K562 (cell line): ENCODE data around the gene KRT82. TPM values are rescaled to one million over a fixed set of nuclear protein-coding genes. Genes with fewer than 3 reads are reported as not detected.

ENCODE experiments used
- ATAC-seq: fragments of 200-7000 bp; cut with Tn5 transposase; 3 replicates; pipeline ENCODE4 v1.9.1; 2020; ENCODE audit warnings: moderate library complexity
- BruUV-seq: library from RNA; stranded (reverse); fragments of 400-500 nt; replicated peaks from 2 replicates; lab custom pipeline; 2021; lab: Mats Ljungman, UMichigan
- CTCF ChIA-PET: fragments of 300-600 bp; formaldehyde crosslinking; extraction: SDS; loops from one replicate; lab custom pipeline; 2021; ENCODE audit warnings: low intra/inter-chr PET ratio; lab: Yijun Ruan, JAX
- POLR2A ChIA-PET: fragments of 300-600, 350-650 bp; sonication (Branson Sonifier 250); formaldehyde crosslinking; extraction: SDS; loops from one replicate; lab custom pipeline; 2021; ENCODE audit warnings: antibody characterized with exemption, inconsistent platforms; lab: Yijun Ruan, JAX
- DNase-seq, 4 experiments: peaks; one replicate each; pipeline versions ENCODE4 v3.0.0 to v3.0.0-alpha.2; 2011 to 2018; ENCODE audit warnings: low spot score in 3 of 4, mixed read lengths in 3 of 4; ENCODE audit errors: extremely low read depth in 1 of 4
- FAIRE-seq: peaks from 2 replicates; lab custom pipeline; 2011; peaks lifted over from hg19 to GRCh38; lab: Jason Lieb, UNC
- H2AFZ ChIP-seq: 2 replicates; pipeline ENCODE4 v1.6.0; 2011; ENCODE audit warnings: low read depth, low read length, control low read depth, inconsistent platforms
- H3K27ac ChIP-seq: fragments of 200-600 bp; 3 replicates; pipeline ENCODE4 v1.8.0; 2011; ENCODE audit warnings: low read depth, mild to moderate bottlenecking, control low read depth, inconsistent platforms, low read length, moderate library complexity, mixed read lengths; ENCODE audit errors: extremely low read depth
- H3K27me3 ChIP-seq, 2 experiments: fragments of 300-600 bp in 1 of 2; 2 replicates in 1 of 2; 3 replicates in 1 of 2; pipeline versions ENCODE4 v1.6.0 to v1.8.0; 2011; ENCODE audit warnings: inconsistent platforms in 2 of 2, low read length in 2 of 2, mild to moderate bottlenecking in 1 of 2, mixed read lengths in 1 of 2, moderate library complexity in 1 of 2; ENCODE audit not compliant: control insufficient read depth in 2 of 2, insufficient read depth in 2 of 2
- H3K36me3 ChIP-seq: fragments of 300-600 bp; 3 replicates; pipeline ENCODE4 v1.8.0; 2011; ENCODE audit warnings: mild to moderate bottlenecking, low read length, inconsistent platforms; ENCODE audit not compliant: control insufficient read depth, insufficient read depth
- H3K4me1 ChIP-seq, 2 experiments: fragments of 200-600 bp in 1 of 2; replicated peaks in 1 of 2; 2 replicates in 1 of 2; 3 replicates in 1 of 2; pipeline versions ENCODE4 v1.5.1 to v1.8.0; 2011; ENCODE audit warnings: inconsistent platforms in 2 of 2, low read length in 2 of 2, mild to moderate bottlenecking in 1 of 2, mixed read lengths in 1 of 2, moderate library complexity in 1 of 2; ENCODE audit not compliant: control insufficient read depth in 2 of 2, insufficient read depth in 2 of 2
- H3K4me2 ChIP-seq: 2 replicates; pipeline ENCODE4 v1.6.1; 2011; ENCODE audit warnings: low read length, control low read depth, inconsistent platforms, mixed read lengths; ENCODE audit not compliant: insufficient read depth
- H3K4me3 ChIP-seq: fragments of 200-600 bp; sonication (generic), shearing (Covaris generic); 2 replicates; pipeline ENCODE4 v1.5.1; 2016; ENCODE audit warnings: control low read depth, inconsistent platforms
- H3K79me2 ChIP-seq: fragments of 200-600 bp; 3 replicates; pipeline ENCODE4 v1.8.0; 2011; ENCODE audit warnings: low read length, inconsistent platforms; ENCODE audit not compliant: control insufficient read depth, insufficient read depth
- H3K9ac ChIP-seq, 2 experiments: 2 replicates each; pipeline versions ENCODE4 v1.6.0 to v1.6.1; 2011; ENCODE audit warnings: low read depth in 2 of 2, low read length in 2 of 2, control low read depth in 1 of 2, inconsistent platforms in 1 of 2, mild to moderate bottlenecking in 1 of 2, mixed read lengths in 1 of 2; ENCODE audit not compliant: insufficient read depth in 1 of 2
- H3K9me1 ChIP-seq: one replicate; pipeline ENCODE4 v1.6.0; 2011; ENCODE audit warnings: inconsistent platforms, mild to moderate bottlenecking, low read length, moderate library complexity; ENCODE audit not compliant: control insufficient read depth, insufficient read depth
- H3K9me3 ChIP-seq: replicated peaks from 2 replicates; pipeline ENCODE4 v1.5.1; 2011; ENCODE audit warnings: low read depth, low read length, inconsistent platforms; ENCODE audit not compliant: control insufficient read depth, insufficient read depth
- H4K20me1 ChIP-seq: replicated peaks from 2 replicates; pipeline ENCODE4 v1.6.1; 2011; ENCODE audit warnings: low read length, inconsistent platforms, mixed read lengths; ENCODE audit not compliant: control insufficient read depth, insufficient read depth
- BRF1 ChIP-seq: IDR thresholded peaks from 3 replicates; pipeline ENCODE4 v1.6.1; 2011; ENCODE audit warnings: borderline replicate concordance, mild to moderate bottlenecking; ENCODE audit not compliant: insufficient read length; ENCODE audit errors: extremely low read depth
- E2F4 ChIP-seq: sonication (generic); formaldehyde crosslinking; IDR thresholded peaks from 2 replicates; pipeline ENCODE4 v1.8.0; 2022; ENCODE audit warnings: mild to moderate bottlenecking, low read depth, missing genetic modification reagents
- ERF ChIP-seq: fragments of 450-650 bp; formaldehyde crosslinking; IDR thresholded peaks from 2 replicates; pipeline ENCODE4 v1.4.0; 2020; ENCODE audit warnings: mild to moderate bottlenecking, mixed read lengths
- PATZ1 ChIP-seq: fragments of 250-450 bp; sonication (Bioruptor Pico); IDR thresholded peaks from 2 replicates; pipeline ENCODE4 v1.5.0; 2020; ENCODE audit warnings: mild to moderate bottlenecking, borderline replicate concordance
- SOX6 ChIP-seq: fragments of 450-650 bp; IDR thresholded peaks from 2 replicates; pipeline ENCODE4 v1.6.1; 2014; ENCODE audit warnings: mild to moderate bottlenecking
- WGBS: fragments of 100-300 bp; shearing (Covaris generic); methylation state at CpG from one replicate; pipeline ENCODE4 v1.1.6; 2016; ENCODE audit warnings: low coverage, mixed read lengths; ENCODE audit not compliant: insufficient coverage; ENCODE audit errors: missing lambda C conversion rate; 5-methylcytosine and 5-hydroxymethylcytosine counted together
- in situ Hi-C: fragments of 300-500 bp; cut with MboI; formaldehyde crosslinking; loops from 4 replicates; pipeline ENCODE4 v1.15.0; 2018; ENCODE audit warnings: inconsistent platforms, mixed read lengths
- intact Hi-C: fragments of 100-400 bp; cut with micrococcal nuclease; formaldehyde crosslinking; loops from 2 replicates; pipeline ENCODE4 v1.14.2; 2022
- polyA plus RNA-seq, 8 experiments: library from polyadenylated mRNA; depleted of rRNA in 4 of 8; stranded (reverse) in 5 of 8; unstranded in 3 of 8; fragments of >200 nt; fragmentation: Nextera tagmentation in 2 of 8; fragmentation: Illumina TruSeq in 1 of 8; extraction: Ambion mirVana in 2 of 8; extraction: Trizol in 1 of 8; gene quantifications; 2 replicates each; pipeline versions ENCODE4 v1.2.1 to v1.2.3, GENCODE V29; 2011 to 2014; ENCODE audit warnings: inconsistent platforms in 1 of 8, missing spikeins in 1 of 8
- total RNA-seq, 7 experiments: library from RNA; depleted of rRNA in 6 of 7; stranded (reverse); fragments of >200 nt in 6 of 7; fragmentation: Illumina TruSeq in 2 of 7; extraction: Trizol in 2 of 7; gene quantifications; 2 replicates each; pipeline versions ENCODE4 v1.2.1 to v1.2.3, GENCODE V29; 2011 to 2021; ENCODE audit warnings: low replicate concordance in 1 of 7
- TF ChIP-seq, protein P1 (sequence below), 2 experiments: fragments of 450-650 bp in 1 of 2; IDR thresholded peaks; 2 replicates each; pipeline ENCODE4 v1.6.1; 2011 to 2017; ENCODE audit warnings: low read depth in 2 of 2, antibody characterized with exemption in 1 of 2, borderline replicate concordance in 1 of 2, low read length in 1 of 2, mild to moderate bottlenecking in 1 of 2, mixed read lengths in 1 of 2; ENCODE audit not compliant: control insufficient read depth in 1 of 2

Gene KRT82
- total and polyA plus RNA-seq, 9 of the 15 experiments (the other 6 are each of a cell fraction or from before 2014, with no cell fraction given): not detected

- TF ChIP-seq E2F4 (no peak), SOX6 (no peak), BRF1 (no peak)
Observed at GRCh38 chr12:52359621-52360061, 46.5 kb downstream of the KRT82 start (continued).

GRCh38 chr12:52358575-52359350 is 47.4 kb downstream of the KRT82 start:
- intact Hi-C loops: no loop called here
- FAIRE-seq (no peak), ATAC-seq (no peak), DNase-seq (no peak)
- POLR2A ChIA-PET: no interaction called here
- Histone ChIP-seq H3K27ac (no peak overlapping the region), H3K9me3 (no peaks in the 10 kb centered on the region), H3K9ac (no peak overlapping the region), H3K4me2 (no peak overlapping the region), H2AFZ (no peak overlapping the region), H3K79me2 (no peaks in the 10 kb centered on the region), H3K9me1 (no peaks in the 10 kb centered on the region), H3K36me3 (no peaks in the 10 kb centered on the region), H4K20me1 (peaks cover 4% of the 10 kb centered on the region; the same call in 1 of the 2 replicates), H3K27me3 (peaks cover 4 to 50% of the 10 kb centered on the region in 2 experiments; a peak in 4 of 5 replicates), H3K4me3 (no peak overlapping the region), H3K4me1 (no peaks in the 10 kb centered on the region)
- CTCF ChIA-PET: interaction anchor here (0.5 kb wide), 1 partner anchor 1942 kb away, joined by 3 read pairs; the partner anchor contains the start of gene NFE2
- no TSS peak for BruUV-seq
- WGBS: 4% methylated on average over 5 of the region's 5 CpGs
- in situ Hi-C loops: no loop called here
- TF ChIP-seq PATZ1 (no peak), ERF (CRISPR knock-in tag) (no peak)
- TF ChIP-seq, protein P1, sequence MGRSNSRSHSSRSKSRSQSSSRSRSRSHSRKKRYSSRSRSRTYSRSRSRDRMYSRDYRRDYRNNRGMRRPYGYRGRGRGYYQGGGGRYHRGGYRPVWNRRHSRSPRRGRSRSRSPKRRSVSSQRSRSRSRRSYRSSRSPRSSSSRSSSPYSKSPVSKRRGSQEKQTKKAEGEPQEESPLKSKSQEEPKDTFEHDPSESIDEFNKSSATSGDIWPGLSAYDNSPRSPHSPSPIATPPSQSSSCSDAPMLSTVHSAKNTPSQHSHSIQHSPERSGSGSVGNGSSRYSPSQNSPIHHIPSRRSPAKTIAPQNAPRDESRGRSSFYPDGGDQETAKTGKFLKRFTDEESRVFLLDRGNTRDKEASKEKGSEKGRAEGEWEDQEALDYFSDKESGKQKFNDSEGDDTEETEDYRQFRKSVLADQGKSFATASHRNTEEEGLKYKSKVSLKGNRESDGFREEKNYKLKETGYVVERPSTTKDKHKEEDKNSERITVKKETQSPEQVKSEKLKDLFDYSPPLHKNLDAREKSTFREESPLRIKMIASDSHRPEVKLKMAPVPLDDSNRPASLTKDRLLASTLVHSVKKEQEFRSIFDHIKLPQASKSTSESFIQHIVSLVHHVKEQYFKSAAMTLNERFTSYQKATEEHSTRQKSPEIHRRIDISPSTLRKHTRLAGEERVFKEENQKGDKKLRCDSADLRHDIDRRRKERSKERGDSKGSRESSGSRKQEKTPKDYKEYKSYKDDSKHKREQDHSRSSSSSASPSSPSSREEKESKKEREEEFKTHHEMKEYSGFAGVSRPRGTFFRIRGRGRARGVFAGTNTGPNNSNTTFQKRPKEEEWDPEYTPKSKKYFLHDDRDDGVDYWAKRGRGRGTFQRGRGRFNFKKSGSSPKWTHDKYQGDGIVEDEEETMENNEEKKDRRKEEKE (IDR thresholded peaks at IDR 0.05; ENCODE audit: borderline replicate concordance in 1 of 2, control insufficient read depth in 1 of 2, low read depth in 2 of 2, low read length in 1 of 2): no peak
